Kidney tubule cell (primary cell): Measurements from ENCODE around the gene AMY2B.
A peak's percentile ranks its signal among the peaks of the same experiment; 100 is the strongest.
"Not testable (repeated sequence)": the region's sequence is repeated elsewhere in the genome, so short reads cannot be mapped to it uniquely, and the experiment has no call there.

Source experiments
- DNase-seq: peaks from one replicate; pipeline ENCODE4 v3.0.0-alpha.2; 2018; ENCODE audit warnings: low spot score

AMY2B gene

DNA sequence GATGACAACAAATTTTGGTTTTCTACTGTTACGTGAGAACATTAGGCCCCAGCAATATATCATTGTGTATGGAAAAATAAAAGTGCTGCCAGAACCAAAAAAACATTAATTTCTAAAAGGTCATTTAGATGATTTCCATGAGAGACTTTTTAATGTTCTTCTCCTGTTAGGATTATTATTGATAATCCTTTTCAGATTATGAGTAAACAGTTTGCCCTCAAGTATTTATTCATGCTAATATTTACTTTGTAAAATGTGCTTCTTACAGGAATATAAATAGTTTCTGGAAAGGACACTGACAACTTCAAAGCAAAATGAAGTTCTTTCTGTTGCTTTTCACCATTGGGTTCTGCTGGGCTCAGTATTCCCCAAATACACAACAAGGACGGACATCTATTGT, at the start of gene AMY2B:
Gene AMY2B, plus strand, starts transcription at position 301 of the 400 bp plus-strand sequence. Its CDS starts 14 bp downstream, at position 315.
- not testable (repeated sequence) for DNase-seq

DNA sequence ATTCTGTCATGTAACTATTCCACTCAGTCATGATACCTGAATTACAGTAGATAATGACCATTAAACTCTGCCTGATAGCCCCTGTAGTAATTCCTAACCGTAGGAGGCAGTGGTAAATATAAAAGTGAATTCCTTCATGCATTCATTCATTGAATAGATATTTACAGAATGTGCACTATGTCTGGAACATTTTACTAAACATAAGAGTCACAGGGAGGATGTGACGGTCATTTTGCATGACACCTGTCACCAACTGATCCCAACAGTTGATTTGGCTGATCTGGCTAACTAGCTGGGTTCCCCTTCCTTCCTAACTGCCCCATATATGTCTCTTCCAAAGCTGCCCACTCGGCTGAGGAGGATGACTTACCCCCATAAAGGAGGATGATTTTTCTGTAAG, 48.0 kb upstream of the AMY2B start:
- DNase-seq = no peak

DNA sequence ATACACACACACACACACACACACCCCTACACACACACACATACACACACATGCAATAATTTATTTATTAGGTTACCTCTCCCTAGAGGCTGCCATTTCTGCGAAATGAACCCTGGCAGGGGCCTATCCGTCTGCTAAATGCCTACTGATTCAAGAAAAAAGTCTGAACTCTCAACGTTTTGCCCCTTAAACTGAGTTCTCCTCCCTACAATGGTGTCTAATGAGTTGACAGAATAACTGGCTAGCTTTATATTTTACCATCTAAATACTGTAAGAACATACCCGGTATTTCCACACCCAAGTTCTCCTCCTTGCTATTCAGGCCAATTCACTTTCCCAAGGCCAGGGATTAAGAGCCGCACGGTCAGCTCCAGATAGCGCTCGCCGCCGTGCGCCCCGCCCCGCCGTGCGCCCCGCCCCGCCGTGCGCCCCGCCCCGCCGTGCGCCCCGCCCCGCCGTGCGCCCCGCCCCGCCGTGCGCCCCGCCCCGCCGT, 46.2 kb upstream of the AMY2B start:
- DNase-seq = peak; percentile 62

DNA sequence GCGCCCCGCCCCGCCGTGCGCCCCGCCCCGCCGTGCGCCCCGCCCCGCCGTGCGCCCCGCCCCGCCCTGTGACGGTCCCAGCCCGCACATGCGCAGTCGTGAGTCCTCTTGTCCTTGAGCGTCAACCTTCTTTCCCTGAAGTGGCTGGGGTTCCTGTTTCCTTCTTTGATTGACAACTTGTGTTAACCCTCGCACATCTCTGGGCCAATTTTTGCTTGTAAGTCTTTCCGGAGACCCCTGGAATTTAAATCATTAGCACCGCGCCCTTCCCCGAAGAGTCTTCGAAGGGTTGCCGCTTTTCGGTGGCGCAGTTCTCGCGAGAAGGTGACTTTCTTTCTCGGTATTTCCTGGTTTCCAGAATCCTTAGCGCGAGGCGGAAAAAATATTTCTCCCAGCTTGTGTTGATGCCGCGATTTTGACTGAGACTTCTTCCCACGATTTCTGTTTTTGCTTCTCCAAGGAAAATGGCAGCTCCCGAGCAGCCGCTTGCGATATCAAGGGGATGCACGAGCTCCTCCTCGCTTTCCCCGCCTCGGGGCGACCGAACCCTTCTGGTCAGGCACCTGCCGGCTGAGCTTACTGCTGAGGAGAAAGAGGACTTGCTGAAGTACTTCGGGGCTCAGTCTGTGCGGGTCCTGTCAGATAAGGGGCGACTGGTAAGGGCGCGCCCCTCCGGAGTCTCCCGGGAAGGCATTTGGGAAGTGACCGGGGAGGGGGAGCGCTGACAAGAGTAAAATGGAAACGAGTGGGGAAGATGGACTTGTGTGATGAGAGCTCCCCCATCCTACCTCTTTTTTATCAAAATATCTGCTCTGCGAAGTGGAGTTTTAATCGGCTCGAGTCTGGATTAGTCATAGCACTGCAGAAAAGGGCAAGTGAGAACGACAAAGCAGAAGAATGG, 45.5 kb upstream of the AMY2B start, which contains the start of gene RNPC3:
Gene RNPC3, plus strand, starts transcription at position 93 of the 901 bp plus-strand sequence. Its CDS starts 372 bp downstream, at position 465.
- peak; percentile 92 for DNase-seq

DNA sequence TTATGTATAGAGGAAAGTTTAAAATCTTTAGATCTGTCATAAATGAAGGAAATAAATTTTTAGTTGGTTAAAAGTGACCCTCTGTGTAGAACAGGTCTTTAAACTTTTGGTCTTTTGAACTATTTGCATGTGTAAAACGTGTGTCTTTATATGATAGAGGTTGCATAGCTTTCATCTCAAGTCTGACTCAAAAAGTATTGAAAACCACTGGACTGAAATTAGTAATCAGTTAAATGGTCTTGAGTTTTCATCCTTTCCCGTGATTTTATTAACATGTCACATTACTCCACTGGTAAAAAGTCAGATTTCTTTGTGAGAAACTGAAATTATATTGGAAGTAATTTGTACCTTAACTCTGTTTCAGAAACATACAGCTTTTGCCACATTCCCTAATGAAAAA, 44.1 kb upstream of the AMY2B start:
- no peak for DNase-seq

DNA sequence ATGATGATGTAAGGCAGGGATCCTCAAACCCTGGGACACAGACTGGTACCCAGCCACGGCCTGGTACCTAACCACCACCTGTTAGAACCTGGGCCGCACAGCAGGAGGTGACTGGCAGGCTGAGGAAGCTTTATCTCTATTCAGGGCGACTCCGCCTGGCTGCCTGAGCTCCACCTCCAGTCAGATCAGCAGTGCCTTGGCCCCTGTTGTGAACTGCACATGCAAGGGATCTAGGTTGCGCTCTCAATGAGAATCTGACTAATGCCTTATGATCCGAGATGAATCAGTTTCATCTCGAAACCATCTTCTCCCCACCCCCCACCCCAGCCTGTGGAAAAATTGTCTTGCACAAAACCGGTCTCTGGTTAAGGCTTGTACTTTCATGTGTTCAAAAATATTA, 41.6 kb upstream of the AMY2B start:
- DNase-seq = peak; percentile 19

- no peak for DNase-seq
Measured at GRCh38 chr1:103538226-103538625, 33.2 kb upstream of the AMY2B start.

- DNase-seq = no peak
Measured at GRCh38 chr1:103541431-103541830, 30.0 kb upstream of the AMY2B start.

GRCh38 chr1:103546496-103546895, 24.9 kb upstream of the AMY2B start:
- DNase-seq = no peak

DNA sequence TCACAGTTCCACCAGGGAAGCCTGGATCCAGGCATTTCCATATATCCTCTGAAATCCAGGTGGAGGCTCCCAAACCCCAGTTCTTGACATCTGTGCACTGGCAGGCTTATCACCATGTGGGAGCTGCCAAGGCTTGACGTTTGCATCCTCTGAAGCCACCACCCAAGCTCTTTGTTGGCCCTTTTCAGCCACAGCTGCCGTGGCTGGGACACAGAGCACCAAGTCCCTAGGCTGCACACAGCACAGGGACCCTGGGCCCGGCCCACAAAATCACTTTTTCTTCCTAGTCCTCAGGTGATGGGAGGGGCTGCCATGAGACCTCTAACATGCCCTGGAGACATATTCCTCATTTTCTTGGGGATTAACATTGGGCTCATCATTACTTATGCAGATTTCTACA, 23.5 kb upstream of the AMY2B start:
- no peak for DNase-seq

DNA sequence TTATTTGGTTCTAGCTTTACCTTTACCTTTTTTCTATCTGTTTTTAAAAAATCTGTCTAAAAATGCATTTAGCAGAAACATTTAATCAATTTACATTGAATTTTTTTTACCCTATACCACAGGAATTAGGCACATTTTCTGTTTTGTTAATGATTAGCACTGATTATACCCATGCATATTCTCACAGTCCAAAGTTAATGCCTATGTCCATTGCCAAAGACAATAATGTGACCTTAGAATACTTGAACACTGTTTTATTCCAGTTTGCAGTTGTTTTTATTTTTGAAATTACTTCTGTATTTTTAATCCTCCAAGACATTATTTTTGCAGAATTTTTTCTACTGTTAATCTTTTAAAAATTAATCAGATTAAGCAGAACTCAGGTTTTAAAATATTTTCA, 11.0 kb upstream of the AMY2B start:
- DNase-seq = no peak

- DNase-seq = not testable (repeated sequence)
Measured at GRCh38 chr1:103561124-103561523, 10.3 kb upstream of the AMY2B start.

DNA sequence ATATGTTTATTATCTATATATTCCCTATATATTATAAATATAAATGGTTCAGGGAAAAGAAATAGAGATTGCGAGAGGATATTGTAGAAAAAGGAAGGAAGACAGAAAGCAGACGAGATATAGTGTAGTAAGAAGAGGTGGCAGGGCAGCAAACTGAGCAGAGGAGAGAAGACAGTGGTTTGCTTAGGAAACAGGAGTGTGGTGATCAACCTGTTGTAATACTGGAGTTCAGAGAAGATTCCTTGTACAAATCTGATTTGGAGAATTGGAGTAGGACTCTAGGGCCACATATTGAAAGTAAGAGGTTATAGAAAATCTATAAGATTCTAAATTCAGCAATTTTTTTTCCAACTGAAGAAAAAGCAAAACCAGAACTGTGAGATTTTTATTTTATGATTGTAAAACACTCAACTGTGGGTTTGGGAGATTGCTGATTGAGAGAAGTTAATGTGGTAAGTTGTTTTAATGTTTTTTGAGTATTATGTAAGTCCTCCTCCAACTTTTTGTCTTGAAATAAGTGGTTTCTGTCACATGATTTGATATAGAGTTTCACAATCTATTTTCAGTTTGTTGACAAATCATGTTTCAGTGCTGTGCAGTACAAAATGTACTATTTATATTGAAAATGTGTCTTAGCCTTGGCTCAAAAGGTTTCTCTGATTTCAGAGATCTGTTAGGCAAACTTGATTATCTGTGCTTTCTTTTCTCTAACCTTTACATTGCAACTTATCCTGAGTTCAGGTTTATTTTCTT, 9.6 kb upstream of the AMY2B start:
- DNase-seq = no peak

GRCh38 chr1:103563056-103563455, 8.3 kb upstream of the AMY2B start:
- no peak for DNase-seq

- DNase-seq = no peak
Measured at GRCh38 chr1:103569493-103569892, 1.9 kb upstream of the AMY2B start.

DNA sequence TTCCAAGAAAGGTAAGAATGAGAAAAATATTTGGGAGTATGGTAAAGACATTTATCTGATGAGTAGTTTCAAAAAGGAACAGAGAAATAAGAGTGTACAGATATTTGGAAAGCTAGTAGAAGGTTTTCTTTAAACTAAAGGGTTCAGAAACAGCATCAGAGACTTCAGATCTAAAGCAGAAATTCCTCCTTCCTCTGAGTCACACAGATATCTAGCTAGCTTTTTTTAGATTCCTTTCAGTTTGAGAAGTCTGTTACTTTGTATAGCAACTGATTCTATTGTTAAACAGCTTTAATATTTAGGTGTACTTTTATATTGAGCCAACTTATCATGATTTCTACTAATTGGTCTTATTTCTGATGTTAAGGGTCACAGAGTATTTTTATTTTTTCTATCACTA, 4.7 kb downstream of the AMY2B start:
- no peak for DNase-seq

DNA sequence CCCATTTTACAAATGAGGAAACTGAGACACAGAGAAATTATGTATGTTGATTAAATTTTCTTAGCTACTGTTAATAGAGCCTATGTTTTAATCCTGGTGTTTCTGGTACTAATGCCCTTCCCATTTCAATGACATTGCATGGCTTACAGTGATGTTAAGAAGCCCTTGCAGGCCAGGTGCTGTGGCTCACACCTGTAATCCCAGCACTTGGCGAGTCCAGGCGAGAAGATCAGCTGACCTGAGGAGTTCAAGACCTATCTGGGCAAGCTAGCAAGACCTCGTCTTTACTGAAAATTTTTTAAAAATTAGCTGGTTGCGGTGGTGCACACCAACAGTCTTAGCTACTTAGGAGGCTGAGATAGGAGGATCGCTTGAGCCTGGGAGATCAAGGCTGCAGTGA, 5.4 kb downstream of the AMY2B start:
- not testable (repeated sequence) for DNase-seq

DNA sequence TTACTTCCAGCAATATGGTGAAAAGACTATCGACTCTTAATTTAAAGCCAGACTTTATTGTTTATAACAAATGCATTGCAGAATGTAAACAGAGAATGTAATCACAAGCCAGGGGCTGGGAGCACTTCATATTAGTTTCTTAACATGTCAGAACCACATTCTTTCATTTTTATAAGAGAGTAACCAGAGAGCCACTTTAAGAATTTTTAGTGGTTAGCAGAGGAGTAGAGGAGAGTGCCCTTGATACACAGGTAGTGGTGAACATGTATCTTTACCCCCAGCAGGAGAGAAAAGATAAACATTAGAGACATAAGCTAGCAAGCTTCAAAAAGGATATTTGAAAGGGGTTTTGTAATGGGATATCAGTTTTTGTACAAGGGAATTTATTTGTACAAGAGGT, 11.1 kb downstream of the AMY2B start:
- DNase-seq = no peak

DNA sequence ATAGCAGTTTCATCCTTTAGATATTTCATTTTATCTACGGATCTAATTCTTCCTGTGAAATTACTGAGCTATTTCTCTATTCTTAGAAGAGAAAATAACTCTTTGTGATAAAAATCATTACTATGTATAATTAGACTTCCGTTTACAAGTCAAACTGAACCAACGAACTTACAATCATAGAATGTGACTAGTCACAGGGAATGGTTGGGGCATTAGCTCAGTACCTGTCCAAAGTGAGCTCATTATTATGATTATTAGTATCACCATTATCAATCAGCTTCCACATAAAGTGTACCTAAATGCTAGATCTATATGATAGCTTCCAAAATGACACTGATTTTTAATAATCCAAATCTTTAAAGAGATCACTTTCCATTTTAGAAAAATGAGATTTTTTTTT, 12.5 kb downstream of the AMY2B start:
- no peak for DNase-seq

GRCh38 chr1:103584537-103584936, 13.1 kb downstream of the AMY2B start:
- DNase-seq = no peak

DNA sequence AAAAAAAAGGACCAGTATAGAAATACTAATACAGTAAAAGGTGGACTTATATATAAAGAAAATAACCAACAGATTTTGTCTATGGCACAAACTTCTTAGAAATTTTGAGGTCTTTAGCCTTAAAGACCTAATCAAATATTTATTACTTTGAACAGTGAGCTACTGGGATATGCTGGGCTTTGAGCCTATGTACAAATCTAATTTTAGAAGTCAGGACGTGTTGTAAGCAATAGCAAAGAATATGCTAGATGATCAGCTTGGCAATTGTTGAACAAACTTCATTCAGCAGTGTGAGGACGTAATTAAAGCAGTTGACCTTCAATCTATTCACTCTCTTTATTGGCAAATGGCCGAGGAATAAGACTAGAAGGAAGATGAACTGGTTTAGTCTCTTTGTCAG, 31.4 kb downstream of the AMY2B start:
- DNase-seq = not testable (repeated sequence)

DNA sequence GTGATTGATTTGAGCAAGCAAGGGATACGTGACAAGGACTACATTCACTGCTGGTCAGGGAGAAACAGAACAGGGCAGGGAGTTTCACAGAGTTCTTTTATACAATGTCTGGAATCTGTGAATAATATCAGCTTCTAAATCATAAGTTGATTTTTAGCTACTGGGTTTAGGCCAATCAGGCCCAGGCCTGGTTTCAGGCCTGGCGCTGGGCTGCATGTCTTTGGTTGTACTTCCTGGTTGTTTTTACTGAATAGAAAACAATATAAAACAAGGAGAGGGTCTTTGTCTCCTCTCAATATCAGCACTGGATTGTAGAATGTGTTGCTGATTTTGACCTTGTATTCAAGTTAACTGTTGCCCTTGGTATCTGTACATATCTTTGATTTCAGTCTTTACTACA, 45.0 kb downstream of the AMY2B start:
- no peak for DNase-seq

DNA sequence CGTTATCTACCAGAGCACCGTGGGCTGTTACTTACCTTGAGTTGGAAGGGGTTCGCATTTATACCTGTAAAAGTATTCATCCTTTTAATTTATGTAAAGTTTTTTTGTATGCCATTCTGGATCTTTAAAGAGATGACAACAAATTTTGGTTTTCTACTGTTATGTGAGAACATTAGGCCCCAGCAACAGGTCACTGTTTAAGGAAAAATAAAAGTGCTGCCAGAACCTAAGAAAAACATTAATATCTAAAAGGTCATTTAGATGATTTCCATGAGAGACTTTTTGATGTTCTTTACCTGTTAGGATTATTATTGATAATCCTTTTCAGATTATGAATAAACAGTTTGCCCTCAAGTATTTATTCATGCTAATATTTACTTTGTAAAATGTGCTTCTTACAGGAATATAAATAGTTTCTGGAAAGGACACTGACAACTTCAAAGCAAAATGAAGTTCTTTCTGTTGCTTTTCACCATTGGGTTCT, 45.6 kb downstream of the AMY2B start, which contains the start of gene AMY2A:
Gene AMY2A, plus strand, starts transcription at position 434 of the 484 bp plus-strand sequence. Its CDS starts 14 bp downstream, at position 448.
- DNase-seq = not testable (repeated sequence)
